GM06990 (cell line): ENCODE data around the gene ZBTB7A.

Experiments used
- DNase-seq: peaks from one replicate; pipeline ENCODE4 v3.0.0-alpha.2; 2011; ENCODE audit not compliant: insufficient read length; ENCODE audit errors: extremely low read depth
- H3K27me3 ChIP-seq: replicated peaks from 2 replicates; pipeline ENCODE4 v1.6.0; 2011; ENCODE audit warnings: low read length; ENCODE audit not compliant: control insufficient read depth, insufficient read depth
- H3K36me3 ChIP-seq: 2 replicates; pipeline ENCODE4 v1.5.1; 2011; ENCODE audit warnings: low read length; ENCODE audit not compliant: control insufficient read depth, insufficient read depth
- H3K4me3 ChIP-seq: replicated peaks from 2 replicates; pipeline ENCODE4 v1.5.1; 2011; ENCODE audit warnings: low read depth, mild to moderate bottlenecking, control low read depth, low read length
- CTCF ChIP-seq: IDR thresholded peaks from 2 replicates; pipeline ENCODE4 v1.5.1; 2011; ENCODE audit warnings: low read length, control low read depth, mild to moderate bottlenecking, inconsistent platforms; ENCODE audit not compliant: insufficient read depth, poor library complexity, severe bottlenecking

The ZBTB7A gene

GRCh38 chr19:4086411-4086867, 19.7 kb upstream of the ZBTB7A start:
- Histone ChIP-seq H3K4me3 (no peak overlapping the region), H3K27me3 (no peaks in the 10 kb centered on the region), H3K36me3 (peaks cover 10% of the 10 kb centered on the region)
- DNase-seq: no peak
- TF ChIP-seq CTCF: no peak

GRCh38 chr19:4084547-4084877, 17.8 kb upstream of the ZBTB7A start:
- Histone ChIP-seq H3K36me3 (peaks cover 4% of the 10 kb centered on the region), H3K4me3 (no peak overlapping the region), H3K27me3 (no peaks in the 10 kb centered on the region)
- TF ChIP-seq CTCF: no peak
- no peak for DNase-seq

GRCh38 chr19:4083677-4084546, 17.2 kb upstream of the ZBTB7A start:
- peak; percentile 74 for DNase-seq
- no peak for TF ChIP-seq CTCF
- H3K27me3 ChIP-seq: no peaks in the 10 kb centered on the region
- H3K36me3 ChIP-seq: no peaks in the 10 kb centered on the region
- H3K4me3 ChIP-seq: no peak overlapping the region

GRCh38 chr19:4082172-4082571, 15.5 kb upstream of the ZBTB7A start:
- Histone ChIP-seq H3K4me3 (no peak overlapping the region), H3K27me3 (no peaks in the 10 kb centered on the region), H3K36me3 (no peaks in the 10 kb centered on the region)
- no peak for DNase-seq
- no peak for TF ChIP-seq CTCF

- H3K27me3 ChIP-seq: no peaks in the 10 kb centered on the region
- TF ChIP-seq CTCF: no peak
- H3K4me3 ChIP-seq: no peak overlapping the region
- H3K36me3 ChIP-seq: no peaks in the 10 kb centered on the region
- no peak for DNase-seq
Measured at GRCh38 chr19:4081441-4082129, 14.9 kb upstream of the ZBTB7A start.
